IgD-negative memory B cell (primary cell): ENCODE data around the gene CNN2. TPM values are rescaled to one million over a fixed set of nuclear protein-coding genes. Genes with fewer than 3 reads are reported as not detected.
A peak's percentile ranks its signal among the peaks of the same experiment; 100 is the strongest.

ENCODE experiments used
- H3K27ac Mint-ChIP-seq, 3 donors: one replicate each; pipeline ENCODE4 v1.8.0; 2020 to 2022; ENCODE audit warnings: mild to moderate bottlenecking in 3 of 3, mixed read lengths in 3 of 3, moderate library complexity in 1 of 3
- H3K27me3 Mint-ChIP-seq: one replicate; pipeline ENCODE4 v1.8.0; 2021; ENCODE audit warnings: mixed read lengths
- H3K36me3 Mint-ChIP-seq: one replicate; pipeline ENCODE4 v1.8.0; 2020; ENCODE audit warnings: mild to moderate bottlenecking, mixed read lengths
- H3K4me1 Mint-ChIP-seq, 3 donors: one replicate each; pipeline ENCODE4 v1.8.0; 2020 to 2022; ENCODE audit warnings: mixed read lengths in 3 of 3, mild to moderate bottlenecking in 1 of 3
- H3K4me3 Mint-ChIP-seq, 4 donors: one replicate each; pipeline ENCODE4 v1.8.0; 2020 to 2022; ENCODE audit warnings: mild to moderate bottlenecking in 4 of 4, mixed read lengths in 4 of 4, moderate library complexity in 3 of 4
- H3K9me3 Mint-ChIP-seq, 3 donors: one replicate each; pipeline ENCODE4 v1.8.0; 2020 to 2021; ENCODE audit warnings: mixed read lengths in 3 of 3, mild to moderate bottlenecking in 1 of 3
- polyA plus RNA-seq: library from polyadenylated mRNA; unstranded; fragments of 300-500 nt; fragmentation: Illumina TruSeq; gene quantifications from one replicate; pipeline ENCODE4 v1.2.3, GENCODE V29; 2021

Gene CNN2
- polyA plus RNA-seq, 1 donor from 2014 or later = 596 TPM

- Mint-ChIP-seq H3K9me3 (no peaks in the 10 kb centered on the region), H3K27me3 (no peaks in the 10 kb centered on the region), H3K4me3 (peak overlapping the region; percentile 72 to 84 (median 77)), H3K36me3 (no peaks in the 10 kb centered on the region), H3K4me1 (peaks cover 18 to 20% (median 19%) of the 10 kb centered on the region in 3 donors), H3K27ac (peak overlapping the region; percentile 89 to 96 (median 93))
Observed at GRCh38 chr19:1087813-1088415, 61.5 kb downstream of the CNN2 start.

GRCh38 chr19:1088416-1089010 lies 62.1 kb downstream of the CNN2 start:
- H3K4me3 Mint-ChIP-seq = peak overlapping the region in 1 of 4 donors; percentile 84
- H3K4me1 Mint-ChIP-seq = peaks cover 18 to 21% (median 20%) of the 10 kb centered on the region in 3 donors
- H3K36me3 Mint-ChIP-seq = no peaks in the 10 kb centered on the region
- peak overlapping the region; percentile 22 to 96 (median 93) for H3K27ac Mint-ChIP-seq
- H3K9me3 Mint-ChIP-seq = no peaks in the 10 kb centered on the region
- H3K27me3 Mint-ChIP-seq = no peaks in the 10 kb centered on the region

Other genes with a start within 250 kb of the CNN2 start
- 163 TPM for gene PTBP1, start 229.2 kb upstream of the CNN2 start, polyA plus RNA-seq
- gene PLPPR3, start 204.7 kb upstream of the CNN2 start, polyA plus RNA-seq = not detected
- gene AZU1, start 198.8 kb upstream of the CNN2 start, polyA plus RNA-seq = not detected
- gene PRTN3, start 185.6 kb upstream of the CNN2 start, polyA plus RNA-seq = not detected
- gene ELANE, start 174.3 kb upstream of the CNN2 start, polyA plus RNA-seq = not detected
- 6.3 TPM for gene CFD, start 166.9 kb upstream of the CNN2 start, polyA plus RNA-seq
- 138 TPM for gene MED16, start 133.4 kb upstream of the CNN2 start, polyA plus RNA-seq
- not detected for gene RNU6-9, start 133.1 kb upstream of the CNN2 start, polyA plus RNA-seq
- gene R3HDM4, start 113.4 kb upstream of the CNN2 start, polyA plus RNA-seq = 322 TPM
- 3.9 TPM for gene KISS1R, start 109.3 kb upstream of the CNN2 start, polyA plus RNA-seq
- gene ARID3A, start 100.6 kb upstream of the CNN2 start, polyA plus RNA-seq = 4.2 TPM
- gene WDR18, start 42.3 kb upstream of the CNN2 start, polyA plus RNA-seq = 53.4 TPM
- gene GRIN3B, start 26.2 kb upstream of the CNN2 start, polyA plus RNA-seq = not detected
- gene TMEM259, start 5.5 kb upstream of the CNN2 start, polyA plus RNA-seq = 82.6 TPM
- not detected for gene RNU6-2, start 5.1 kb upstream of the CNN2 start, polyA plus RNA-seq
- 21.4 TPM for gene ABCA7, start 13.5 kb downstream of the CNN2 start, polyA plus RNA-seq
- 391 TPM for gene ARHGAP45, start 40.6 kb downstream of the CNN2 start, polyA plus RNA-seq
- 237 TPM for gene POLR2E, start 68.8 kb downstream of the CNN2 start, polyA plus RNA-seq
- gene GPX4, start 77.4 kb downstream of the CNN2 start, polyA plus RNA-seq = 460 TPM
- 2.1 TPM for gene SBNO2, start 147.7 kb downstream of the CNN2 start, polyA plus RNA-seq
- 14.9 TPM for gene STK11, start 179.2 kb downstream of the CNN2 start, polyA plus RNA-seq
- not detected for gene CBARP, start 211.4 kb downstream of the CNN2 start, polyA plus RNA-seq
- gene ATP5F1D, start 215.1 kb downstream of the CNN2 start, polyA plus RNA-seq = 339 TPM
- 4.8 TPM for gene MIDN, start 222.0 kb downstream of the CNN2 start, polyA plus RNA-seq
- 377 TPM for gene CIRBP, start 242.7 kb downstream of the CNN2 start, polyA plus RNA-seq
- 115 TPM for gene FAM174C, start 248.9 kb downstream of the CNN2 start, polyA plus RNA-seq